ENCODE data around the gene GNL3L.
A peak's percentile ranks its signal among the peaks of the same experiment; 100 is the strongest.

DNA sequence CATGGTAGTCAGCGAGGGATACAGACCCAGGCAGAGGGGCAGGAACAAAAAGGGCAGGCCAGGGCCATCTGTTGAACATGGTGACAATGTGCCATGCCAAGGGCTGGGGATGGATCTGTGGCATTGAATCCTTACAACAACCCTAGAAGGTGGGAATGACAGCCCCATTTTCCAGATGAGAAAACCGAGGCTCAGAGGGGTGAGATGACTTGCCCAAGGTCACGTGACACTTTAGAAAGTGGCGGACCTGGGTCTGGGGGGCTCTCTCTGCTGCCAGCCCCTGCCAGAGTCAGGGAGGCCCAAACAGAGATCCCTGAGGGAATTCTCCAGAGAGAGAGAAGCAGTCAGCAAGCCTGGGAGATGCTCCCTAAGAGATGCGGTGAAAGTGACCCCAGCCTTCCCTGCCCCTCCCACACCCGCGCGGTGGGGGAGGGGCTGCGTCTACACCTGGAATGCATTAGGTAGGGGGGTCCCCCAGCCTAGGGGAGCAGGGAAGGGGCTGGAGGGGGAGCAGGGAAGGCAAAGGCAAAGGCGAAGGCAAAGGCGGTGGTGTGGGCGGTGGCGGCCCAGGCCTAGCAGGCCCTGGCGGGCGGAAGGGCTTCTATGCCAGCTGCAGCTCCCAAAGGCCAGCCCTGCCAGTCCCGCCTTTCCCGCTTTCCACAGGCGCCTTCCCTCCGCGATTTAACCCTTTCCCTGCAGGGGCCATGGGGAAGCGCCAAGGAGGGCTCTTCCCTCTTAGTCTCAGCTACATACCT lies 47.0 kb upstream of the GNL3L start:
- TF ChIP-seq, protein P1, sequence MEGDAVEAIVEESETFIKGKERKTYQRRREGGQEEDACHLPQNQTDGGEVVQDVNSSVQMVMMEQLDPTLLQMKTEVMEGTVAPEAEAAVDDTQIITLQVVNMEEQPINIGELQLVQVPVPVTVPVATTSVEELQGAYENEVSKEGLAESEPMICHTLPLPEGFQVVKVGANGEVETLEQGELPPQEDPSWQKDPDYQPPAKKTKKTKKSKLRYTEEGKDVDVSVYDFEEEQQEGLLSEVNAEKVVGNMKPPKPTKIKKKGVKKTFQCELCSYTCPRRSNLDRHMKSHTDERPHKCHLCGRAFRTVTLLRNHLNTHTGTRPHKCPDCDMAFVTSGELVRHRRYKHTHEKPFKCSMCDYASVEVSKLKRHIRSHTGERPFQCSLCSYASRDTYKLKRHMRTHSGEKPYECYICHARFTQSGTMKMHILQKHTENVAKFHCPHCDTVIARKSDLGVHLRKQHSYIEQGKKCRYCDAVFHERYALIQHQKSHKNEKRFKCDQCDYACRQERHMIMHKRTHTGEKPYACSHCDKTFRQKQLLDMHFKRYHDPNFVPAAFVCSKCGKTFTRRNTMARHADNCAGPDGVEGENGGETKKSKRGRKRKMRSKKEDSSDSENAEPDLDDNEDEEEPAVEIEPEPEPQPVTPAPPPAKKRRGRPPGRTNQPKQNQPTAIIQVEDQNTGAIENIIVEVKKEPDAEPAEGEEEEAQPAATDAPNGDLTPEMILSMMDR (IDR thresholded peaks at IDR 0.05 in 8 of 11, conservative IDR thresholded peaks at IDR 0.05 in 3 of 11) = no peak
- peak in 2 of 3 donors; percentile 40 to 46 for TF ChIP-seq POLR2AphosphoS5 (IDR thresholded peaks at IDR 0.05)

Data from spleen (tissue), 7 donors.